SHP77 (cell line): ENCODE data around the gene EAPP.
"Not testable (repeated sequence)": the region's sequence is repeated elsewhere in the genome, so short reads cannot be mapped to it uniquely, and the experiment has no call there.

Source experiments
- DNase-seq, 2 experiments: peaks; one replicate each; lab custom pipeline; 2025; lab: John Stamatoyannopoulos, UW

EAPP gene

GRCh38 chr14:34538096-34538495 is 1.4 kb downstream of the EAPP start:
- DNase-seq = not testable (repeated sequence)

- no peak for DNase-seq
These were observed 1.9 kb downstream of the EAPP start for GRCh38 chr14:34537677-34538009.

- DNase-seq = no peak
These were observed 2.4 kb downstream of the EAPP start for GRCh38 chr14:34536951-34537676.

GRCh38 chr14:34527591-34527990 is 11.9 kb downstream of the EAPP start:
- no peak for DNase-seq

GRCh38 chr14:34524216-34524615 is 15.3 kb downstream of the EAPP start:
- not testable (repeated sequence) for DNase-seq

DNA sequence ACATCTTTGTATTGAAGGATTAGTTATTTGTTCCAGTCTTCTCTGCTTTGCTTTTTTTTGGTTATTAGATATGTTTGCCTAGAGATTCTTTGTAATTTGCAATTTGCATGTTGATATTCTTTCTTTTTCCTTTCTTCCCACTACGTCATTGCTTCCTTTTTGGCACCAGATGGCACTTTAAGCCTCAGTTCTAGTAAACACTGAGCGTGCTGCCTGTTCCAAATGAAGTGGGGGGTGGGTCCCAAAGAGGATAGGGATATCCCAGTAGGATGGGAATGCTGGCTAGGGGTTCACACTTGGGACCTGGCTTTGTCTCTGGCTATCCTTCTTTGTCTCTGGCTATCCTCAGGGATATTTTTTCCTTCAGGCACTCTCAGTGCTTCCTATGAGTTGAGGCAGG is 17.0 kb downstream of the EAPP start:
- DNase-seq = no peak

GRCh38 chr14:34521071-34521470 is 18.4 kb downstream of the EAPP start:
- DNase-seq = not testable (repeated sequence)

GRCh38 chr14:34520304-34520970 is 19.1 kb downstream of the EAPP start:
- DNase-seq = not testable (repeated sequence)

GRCh38 chr14:34507884-34508283 is 31.6 kb downstream of the EAPP start:
- DNase-seq = no peak

DNA sequence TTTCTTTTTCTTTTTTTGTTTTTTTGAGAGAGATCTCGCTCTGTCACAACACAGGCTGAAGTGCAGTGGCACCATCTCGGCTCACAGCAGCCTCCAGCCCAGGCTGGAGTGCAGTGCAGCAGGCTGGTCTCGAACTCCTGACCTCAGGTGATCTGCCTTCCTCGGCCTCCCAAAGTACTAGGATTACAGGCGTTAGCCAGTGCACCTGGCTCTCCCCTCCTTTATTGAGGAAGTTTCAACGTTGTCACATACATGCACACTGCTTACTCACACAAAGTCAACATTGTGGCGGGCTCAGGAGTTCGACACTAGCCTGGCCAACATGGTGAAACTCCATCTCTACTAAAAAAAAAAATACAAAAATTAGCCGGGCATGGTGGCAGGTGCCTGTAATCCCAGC is 32.0 kb downstream of the EAPP start:
- DNase-seq = no peak

- not testable (repeated sequence) for DNase-seq
These were observed 34.4 kb downstream of the EAPP start for GRCh38 chr14:34505124-34505491.

DNA sequence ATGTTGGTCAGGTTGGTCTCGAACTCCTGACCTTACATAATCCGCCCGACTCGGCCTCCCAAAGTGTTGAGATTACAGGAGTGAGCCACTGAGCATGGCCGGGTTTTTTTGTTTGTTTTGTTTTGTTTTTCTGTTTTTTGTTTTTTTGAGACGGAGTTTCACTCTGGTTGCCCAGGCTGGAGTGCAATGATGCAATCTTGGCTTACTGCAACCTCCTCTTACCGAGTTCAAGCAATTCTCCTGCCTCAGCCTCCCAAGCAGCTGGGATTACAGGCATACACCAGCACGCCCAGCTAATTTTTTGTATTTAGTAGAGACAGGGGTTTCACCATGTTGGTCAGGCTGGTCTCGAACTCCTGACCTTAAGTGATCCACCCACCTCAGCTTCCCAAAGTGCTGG is 35.5 kb downstream of the EAPP start:
- DNase-seq = not testable (repeated sequence)

GRCh38 chr14:34502545-34503225 is 36.8 kb downstream of the EAPP start:
- DNase-seq = no peak

DNA sequence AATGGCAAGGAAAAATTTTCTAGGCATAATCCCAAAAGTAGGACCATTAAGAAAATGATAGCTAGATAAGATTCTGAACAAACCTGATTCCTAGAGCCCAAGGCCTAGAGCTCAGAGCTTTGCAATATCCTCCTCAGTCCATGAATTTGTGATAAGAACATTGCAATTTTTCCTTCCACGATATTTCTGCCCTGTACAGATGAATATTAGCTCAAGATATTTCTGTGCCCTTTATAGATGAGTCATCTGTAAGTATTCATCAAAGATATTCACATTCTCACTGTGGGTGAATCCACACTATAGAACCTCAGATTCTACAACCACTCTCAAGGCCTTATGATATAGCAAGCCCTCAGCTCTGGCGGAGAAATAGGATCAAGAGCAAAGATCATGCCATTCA is 37.5 kb downstream of the EAPP start:
- no peak for DNase-seq

GRCh38 chr14:34501004-34501580 is 38.4 kb downstream of the EAPP start:
- DNase-seq = no peak

DNA sequence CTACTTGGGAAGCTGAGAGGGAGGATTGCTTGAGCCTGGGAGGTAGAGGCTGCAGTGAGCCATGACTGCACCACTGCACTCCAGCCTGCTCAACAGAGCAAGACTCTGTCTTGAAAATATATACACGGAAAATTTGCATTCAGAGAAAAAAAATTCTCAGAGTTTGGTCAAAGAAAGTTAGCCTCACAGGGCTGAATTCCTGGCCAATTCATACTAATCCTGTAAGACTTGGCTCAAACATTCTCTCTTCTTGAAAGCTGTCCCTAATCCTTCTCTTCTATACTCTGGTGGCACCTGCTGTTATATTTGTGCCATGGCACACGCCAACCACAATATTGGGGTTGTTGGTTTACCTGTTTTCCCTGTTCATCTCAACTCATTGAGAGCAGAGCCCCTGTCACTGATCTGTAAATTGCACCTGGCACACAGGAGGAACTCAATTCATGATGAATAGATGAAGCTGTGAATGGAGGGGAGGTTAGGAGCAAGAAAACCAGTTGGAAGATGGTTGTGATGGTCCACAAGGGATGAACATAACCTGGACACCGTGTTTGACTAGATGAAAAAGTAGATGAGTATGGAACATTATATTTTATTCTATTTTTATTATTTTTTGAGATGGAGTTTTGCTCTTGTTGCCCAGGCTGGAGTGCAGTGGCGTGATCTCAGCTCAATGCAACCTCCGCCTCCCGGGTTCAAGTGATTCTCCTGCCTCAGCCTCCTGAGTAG is 40.7 kb downstream of the EAPP start:
- DNase-seq = peak; percentile 45 to 57

- no peak for DNase-seq
These were observed 42.6 kb downstream of the EAPP start for GRCh38 chr14:34496679-34497513.

GRCh38 chr14:34496007-34496678 is 43.4 kb downstream of the EAPP start:
- no peak for DNase-seq

DNA sequence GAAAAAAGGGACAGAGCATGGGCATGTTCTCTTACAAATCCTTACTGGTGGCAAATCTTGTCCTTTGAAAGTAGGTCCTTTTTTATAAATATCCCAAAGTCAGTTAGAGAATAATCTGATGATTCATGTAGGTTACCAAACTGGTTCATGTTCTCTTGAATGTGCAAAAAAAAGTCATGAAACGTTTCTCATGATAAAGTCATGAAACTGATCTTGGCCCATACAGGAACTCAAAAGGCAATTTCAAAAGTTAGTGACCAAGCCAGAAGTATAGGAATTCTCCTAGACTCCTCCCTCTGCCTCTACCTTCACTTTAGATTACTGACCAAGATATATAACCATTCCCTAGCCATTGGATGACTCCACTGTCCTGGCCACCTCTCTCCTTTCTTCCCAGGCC is 50.2 kb downstream of the EAPP start:
- no peak for DNase-seq

GRCh38 chr14:34488528-34488927 is 51.0 kb downstream of the EAPP start:
- no peak for DNase-seq

- no peak for DNase-seq
These were observed 54.8 kb downstream of the EAPP start for GRCh38 chr14:34484726-34485125.
